Lung (tissue), 12 donors: ENCODE results near the gene SPOCK3. TPM values are rescaled to one million over a fixed set of nuclear protein-coding genes. Genes with fewer than 3 reads are reported as not detected.

Source experiments
- ATAC-seq: fragments of 200-7000 bp; cut with Tn5 transposase; one replicate; pipeline ENCODE4 v1.9.1; 2020; ENCODE audit warnings: moderate number of reproducible peaks; ENCODE audit not compliant: insufficient read depth, low FRiP score
- DNase-seq, 3 donors: peaks; one replicate each; pipeline ENCODE4 v3.0.0-alpha.2; 2013 to 2017
- H3K27ac ChIP-seq, 2 donors: one replicate each; pipeline ENCODE4 v1.5.1; 2013; ENCODE audit warnings: mild to moderate bottlenecking in 2 of 2, moderate library complexity in 2 of 2, control low read depth in 1 of 2, inconsistent platforms in 1 of 2, low read depth in 1 of 2, low read length in 1 of 2
- H3K27me3 ChIP-seq, 3 donors: one replicate each; pipeline ENCODE4 v1.5.1; 2013; ENCODE audit warnings: low read length in 2 of 3; ENCODE audit not compliant: control insufficient read depth in 3 of 3, insufficient read depth in 3 of 3
- H3K36me3 ChIP-seq, 4 donors: one replicate each; pipeline ENCODE4 v1.5.1; 2013; ENCODE audit warnings: low read length in 4 of 4, mild to moderate bottlenecking in 1 of 4, moderate library complexity in 1 of 4; ENCODE audit not compliant: control insufficient read depth in 4 of 4, insufficient read depth in 4 of 4
- H3K4me1 ChIP-seq, 5 donors: one replicate each; pipeline ENCODE4 v1.5.1; 2013; ENCODE audit warnings: low read length in 5 of 5, mild to moderate bottlenecking in 2 of 5, moderate library complexity in 1 of 5; ENCODE audit not compliant: control insufficient read depth in 5 of 5, insufficient read depth in 5 of 5
- H3K4me3 ChIP-seq: one replicate; pipeline ENCODE4 v1.5.1; 2013; ENCODE audit warnings: mild to moderate bottlenecking, control low read depth, moderate library complexity
- H3K9ac ChIP-seq, 2 donors: one replicate each; pipeline ENCODE4 v1.5.1; 2013; ENCODE audit warnings: low read length in 2 of 2, control low read depth in 1 of 2; ENCODE audit not compliant: insufficient read depth in 1 of 2
- H3K9me3 ChIP-seq, 4 donors: one replicate each; pipeline ENCODE4 v1.5.1; 2013; ENCODE audit warnings: low read length in 3 of 4, mild to moderate bottlenecking in 1 of 4, moderate library complexity in 1 of 4; ENCODE audit not compliant: control insufficient read depth in 4 of 4, insufficient read depth in 3 of 4
- CTCF ChIP-seq: IDR thresholded peaks from 2 replicates; pipeline ENCODE4 v1.5.1; 2012; ENCODE audit warnings: mild to moderate bottlenecking; ENCODE audit errors: control extremely low read depth, extremely low read depth
- WGBS, 2 donors: extraction: QIAGEN DNeasy Blood & Tissue Kit; methylation state at CpG; one replicate each; pipeline ENCODE4 v1.1.7; 2013; 5-methylcytosine and 5-hydroxymethylcytosine counted together
- polyA plus RNA-seq, 2 donors: library from polyadenylated mRNA; stranded (reverse); fragments of 200-250 nt; gene quantifications; one replicate each; pipeline ENCODE4 v1.2.1, GENCODE V29; 2013
- total RNA-seq, 2 donors: library from RNA; depleted of rRNA in 1 of 2; stranded (reverse); fragments of >200 nt in 1 of 2; gene quantifications; one replicate each; pipeline ENCODE4 v1.2.1, GENCODE V29; 2014 to 2021
- donor health status: control.
- donor health status: control.
- donor health status: Bipolar disorder and iron deficiency.
- donor health status: healthy.
- donor health status: DM: yes; HTN: yes; CAD: no.

Gene SPOCK3
- total and polyA plus RNA-seq, 4 donors = 0.24 to 1.4 (median 0.60) TPM

GRCh38 chr4:167035390-167035789 is 198.9 kb downstream of the SPOCK3 start:
- no peaks in the 10 kb centered on the region for H3K9me3 ChIP-seq
- DNase-seq (no peak), ATAC-seq (no peak)
- H3K27me3 ChIP-seq = no peaks in the 10 kb centered on the region
- 79 to 87% methylated on average over 3 of the region's 3 CpGs for WGBS, 2 donors
- no peak for TF ChIP-seq CTCF
- no peak overlapping the region for H3K4me3 ChIP-seq
- H3K36me3 ChIP-seq = no peaks in the 10 kb centered on the region
- no peak overlapping the region for H3K9ac ChIP-seq
- H3K27ac ChIP-seq = no peak overlapping the region
- no peaks in the 10 kb centered on the region for H3K4me1 ChIP-seq

GRCh38 chr4:167034983-167035382 is 199.3 kb downstream of the SPOCK3 start:
- DNase-seq (no peak), ATAC-seq (no peak)
- Histone ChIP-seq H3K27me3 (no peaks in the 10 kb centered on the region), H3K9ac (no peak overlapping the region), H3K4me3 (no peak overlapping the region), H3K36me3 (no peaks in the 10 kb centered on the region), H3K27ac (no peak overlapping the region), H3K9me3 (no peaks in the 10 kb centered on the region), H3K4me1 (no peaks in the 10 kb centered on the region)
- 57 to 83% methylated on average over 2 of the region's 2 CpGs for WGBS, 2 donors
- TF ChIP-seq CTCF = no peak

DNA sequence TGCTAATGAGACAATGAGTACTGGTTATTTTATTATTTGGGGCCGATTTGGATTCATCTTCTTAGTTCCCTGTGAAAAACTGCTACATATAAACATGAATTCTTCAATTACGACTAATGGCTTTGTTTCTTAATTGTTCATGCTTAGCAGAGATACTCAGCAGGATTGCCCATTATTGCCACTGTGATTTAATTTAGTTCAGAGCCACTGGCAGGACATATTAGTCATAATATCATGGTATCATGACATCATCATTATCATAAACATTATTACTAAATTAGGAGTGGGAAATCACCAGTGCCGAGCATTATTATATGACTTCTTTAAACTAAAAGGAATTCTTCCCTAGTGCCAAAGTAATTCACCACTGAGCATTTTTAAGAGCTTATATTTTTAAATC is 201.4 kb downstream of the SPOCK3 start:
- no peaks in the 10 kb centered on the region for H3K27me3 ChIP-seq
- ATAC-seq (no peak), DNase-seq (no peak)
- WGBS, 2 donors = 81 to 83% methylated on average over 3 of the region's 3 CpGs
- H3K9ac ChIP-seq = no peak overlapping the region
- no peaks in the 10 kb centered on the region for H3K9me3 ChIP-seq
- H3K27ac ChIP-seq = no peak overlapping the region
- no peaks in the 10 kb centered on the region for H3K4me1 ChIP-seq
- H3K4me3 ChIP-seq = no peak overlapping the region
- no peak for TF ChIP-seq CTCF
- H3K36me3 ChIP-seq = no peaks in the 10 kb centered on the region

DNA sequence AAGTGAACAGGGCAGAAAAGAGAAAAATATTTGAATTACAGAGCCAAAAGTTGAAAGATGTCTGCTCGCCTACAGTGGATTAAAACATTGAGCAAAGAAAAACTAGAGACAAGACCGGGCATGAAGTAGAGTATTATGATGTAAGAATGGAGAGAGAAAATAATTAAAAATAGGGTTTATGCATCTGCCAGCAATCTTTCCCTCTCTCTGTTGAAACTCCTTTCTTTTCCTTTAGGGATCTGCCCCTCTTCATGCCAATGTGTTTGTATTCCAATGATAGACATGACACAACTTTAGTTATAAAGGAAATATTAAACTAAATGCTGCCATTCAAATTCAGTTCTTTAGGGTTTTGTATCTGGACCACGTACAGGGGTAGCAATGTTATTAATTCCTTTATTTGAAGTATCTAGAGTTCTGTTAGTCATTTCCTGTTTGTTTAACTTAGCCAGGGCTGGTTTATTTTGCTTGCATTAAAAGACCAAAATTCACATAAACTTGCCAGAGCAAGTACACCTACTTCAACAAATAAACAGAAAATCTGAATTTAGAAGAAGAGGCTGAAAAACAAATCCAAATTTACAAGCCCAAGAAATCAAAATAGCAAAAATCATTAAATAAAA is 202.6 kb downstream of the SPOCK3 start:
- TF ChIP-seq CTCF = no peak
- no peaks in the 10 kb centered on the region for H3K4me1 ChIP-seq
- no peaks in the 10 kb centered on the region for H3K27me3 ChIP-seq
- WGBS, 2 donors = 59 to 71% methylated on average over 3 of the region's 3 CpGs
- H3K9me3 ChIP-seq = no peaks in the 10 kb centered on the region
- ATAC-seq = no peak
- no peak overlapping the region for H3K9ac ChIP-seq
- DNase-seq = no peak
- no peak overlapping the region for H3K27ac ChIP-seq
- no peaks in the 10 kb centered on the region for H3K36me3 ChIP-seq
- no peak overlapping the region for H3K4me3 ChIP-seq
